ENCODE data around the gene PTGES.
"Not testable (repeated sequence)": the region's sequence is repeated elsewhere in the genome, so short reads cannot be mapped to it uniquely, and the experiment has no call there.

The PTGES gene, protein sequence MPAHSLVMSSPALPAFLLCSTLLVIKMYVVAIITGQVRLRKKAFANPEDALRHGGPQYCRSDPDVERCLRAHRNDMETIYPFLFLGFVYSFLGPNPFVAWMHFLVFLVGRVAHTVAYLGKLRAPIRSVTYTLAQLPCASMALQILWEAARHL
- total RNA-seq: 0 reads per million in 2 donors

DNA sequence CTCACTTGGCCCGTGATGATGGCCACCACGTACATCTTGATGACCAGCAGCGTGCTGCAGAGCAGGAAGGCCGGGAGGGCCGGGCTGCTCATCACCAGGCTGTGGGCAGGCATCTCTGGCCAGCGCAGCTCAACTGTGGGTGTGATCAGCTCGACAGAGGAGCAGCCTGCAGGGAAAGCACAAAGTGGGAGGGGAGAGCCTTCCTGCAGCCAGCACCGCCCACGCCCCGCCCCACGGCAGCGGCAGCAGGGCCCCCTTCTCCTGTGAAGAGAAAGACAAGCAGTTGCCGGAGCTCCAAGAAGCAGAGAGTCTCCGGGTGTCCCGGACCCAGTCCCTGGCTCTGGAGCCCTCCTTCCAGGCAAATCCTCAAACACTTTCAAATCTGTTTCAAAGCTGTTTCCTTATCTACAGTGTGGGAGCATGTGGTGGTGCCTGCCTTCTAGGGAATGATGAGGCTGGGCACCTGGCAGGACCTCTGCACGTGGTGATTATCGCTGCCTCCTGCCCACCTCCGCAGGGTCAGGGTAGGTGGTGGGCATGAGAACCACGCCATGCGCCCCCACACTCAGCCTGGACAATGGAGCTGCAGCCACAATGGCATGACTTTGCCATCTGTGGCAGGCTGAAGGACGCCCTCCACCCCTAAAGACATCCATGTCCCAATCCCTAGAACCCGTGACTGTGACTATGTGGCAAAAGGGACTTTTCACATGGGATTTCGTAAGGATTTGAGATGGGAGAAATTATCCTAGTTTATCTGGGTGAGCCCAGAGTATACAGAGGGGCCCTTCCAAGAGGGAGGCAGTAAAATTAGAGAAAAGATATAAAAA is at the start of gene PTGES:
TSS of gene PTGES (minus strand) at position 143 of the 830 bp plus-strand sequence. CDS start at position 113, 30 bp downstream.
- DNase-seq: no peak

DNA sequence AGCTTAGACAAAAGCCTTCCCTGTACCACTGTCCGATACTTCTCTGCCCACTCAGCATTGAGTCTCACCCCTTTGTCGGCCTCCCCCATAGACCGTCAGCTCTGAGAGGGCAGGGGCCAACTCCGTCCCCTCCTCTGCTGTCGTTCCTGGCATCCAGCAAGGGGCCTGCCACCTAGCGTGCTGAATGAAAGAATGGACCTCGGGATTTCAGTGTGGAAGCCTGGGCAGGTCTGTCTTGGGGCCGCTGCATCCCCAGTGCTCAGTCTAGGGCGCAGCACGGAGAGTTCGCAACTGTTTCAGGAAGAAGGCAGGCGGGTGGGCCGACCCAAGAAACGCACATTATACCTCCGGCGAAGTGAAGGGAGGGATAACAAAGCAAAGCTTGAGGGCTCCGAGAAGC is 48.7 kb upstream of the PTGES start:
- no peak for DNase-seq

DNA sequence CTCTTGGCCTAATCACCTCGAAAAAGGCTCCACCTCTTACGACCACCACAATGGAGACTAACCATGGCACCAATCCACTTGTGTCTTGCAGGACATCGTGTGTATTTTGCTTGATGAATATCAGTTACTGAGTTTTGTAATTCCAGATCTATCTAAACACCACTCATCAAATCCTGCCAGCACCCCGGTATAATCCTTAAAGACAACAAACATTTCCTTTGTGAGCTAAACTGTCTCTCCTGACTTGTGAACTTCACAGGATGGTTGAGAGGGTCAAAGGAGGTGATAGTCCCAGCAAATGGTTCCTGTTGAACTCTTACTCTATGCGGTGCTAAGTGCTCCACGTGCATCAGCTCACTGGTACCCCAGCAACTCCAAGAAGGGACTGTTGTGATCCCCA is 46.1 kb upstream of the PTGES start:
- no peak for DNase-seq

DNA sequence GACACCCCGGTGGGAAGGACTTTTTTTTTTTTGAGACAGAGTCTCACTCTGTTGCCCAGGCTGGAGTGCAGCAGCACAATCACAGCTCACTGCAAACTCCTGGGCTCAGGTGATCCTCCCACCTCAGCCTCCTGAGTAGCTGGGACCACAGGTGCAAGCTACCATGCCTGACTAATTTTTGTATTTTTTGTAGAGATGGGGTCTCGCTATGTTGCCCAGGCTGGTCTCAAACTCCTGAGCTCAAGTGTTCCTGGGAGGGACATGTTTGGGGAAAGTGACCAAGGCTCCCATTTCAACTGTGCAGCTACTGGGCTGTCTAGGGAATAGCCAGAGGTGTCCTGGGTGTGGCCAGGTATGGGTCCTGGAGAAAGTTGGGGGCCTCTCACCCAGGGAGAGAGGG is 43.2 kb upstream of the PTGES start:
- not testable (repeated sequence) for DNase-seq

DNA sequence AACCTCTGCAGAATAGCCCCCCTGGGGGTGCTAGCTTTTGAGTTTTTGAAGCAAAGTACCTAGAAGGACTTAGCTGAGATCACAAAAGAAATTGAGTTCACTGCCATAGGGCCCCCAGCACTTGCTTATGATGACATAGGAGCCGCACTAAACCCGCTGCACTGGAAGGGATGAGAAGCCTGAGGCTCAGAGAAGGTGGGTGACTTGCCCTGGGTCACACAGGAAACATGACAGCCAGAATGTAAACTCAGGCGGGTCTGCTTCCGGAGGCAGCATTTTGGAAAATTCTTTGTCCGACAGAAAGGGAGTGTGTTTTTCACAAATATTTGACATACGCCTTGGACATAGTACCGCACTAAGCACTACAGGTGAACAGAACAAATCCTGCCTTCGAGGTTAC is 41.7 kb upstream of the PTGES start:
- DNase-seq: no peak

DNA sequence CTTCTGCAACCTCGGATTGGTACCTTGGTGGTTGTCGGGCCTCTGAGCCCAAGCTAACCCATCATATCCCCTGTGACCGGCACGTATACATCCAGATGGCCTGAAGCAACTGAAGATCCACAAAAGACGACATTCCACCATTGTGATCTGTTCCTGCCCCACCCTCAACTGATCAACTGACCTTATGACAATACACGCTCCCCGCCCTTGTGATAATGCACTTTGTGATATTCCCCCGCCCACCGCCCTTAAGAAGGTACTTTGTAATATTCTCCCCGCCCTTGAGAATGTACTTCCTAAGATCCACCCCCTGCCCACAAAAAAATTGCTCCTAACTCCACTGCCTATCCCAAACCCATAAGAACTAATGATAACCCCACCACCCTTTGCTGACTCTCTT is 33.6 kb upstream of the PTGES start:
- DNase-seq: no peak

DNA sequence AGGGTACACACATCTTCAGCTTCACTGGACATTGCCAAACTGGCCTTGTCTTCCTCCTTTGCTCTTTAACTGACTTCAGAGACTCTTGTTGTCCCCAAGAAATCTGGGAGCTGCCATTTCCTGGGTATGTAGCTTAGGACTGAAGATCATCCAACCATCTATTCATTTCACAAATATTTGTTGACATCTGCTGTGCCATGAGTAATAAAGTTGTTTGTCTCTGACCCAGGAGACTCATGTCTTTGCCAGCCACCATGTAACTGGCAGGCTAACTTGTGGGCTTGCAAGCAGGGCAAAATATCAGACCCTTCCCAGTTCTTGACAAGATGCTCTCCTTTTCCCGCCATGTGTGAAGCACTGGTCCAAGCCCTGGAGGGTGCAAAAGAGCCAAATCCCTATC is 33.0 kb upstream of the PTGES start:
- no peak for DNase-seq

DNA sequence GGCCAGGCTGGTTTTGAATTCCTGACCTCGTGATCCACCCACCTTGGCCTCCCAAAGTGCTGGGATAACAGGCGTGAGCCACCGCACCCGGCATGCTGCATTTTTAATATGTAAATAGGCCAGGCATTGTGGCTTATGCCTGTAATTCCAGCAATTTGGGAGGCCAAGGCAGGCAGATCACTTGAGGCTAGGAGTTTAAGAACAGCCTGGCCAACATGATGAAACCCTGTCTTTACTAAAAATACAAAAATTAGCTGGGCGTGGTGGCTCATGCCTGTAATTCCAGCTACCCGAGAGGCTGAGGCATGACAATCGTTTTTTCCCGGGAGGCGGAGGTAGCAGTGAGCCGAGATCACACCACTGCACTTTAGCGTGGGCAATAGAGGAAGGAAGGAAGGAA is 32.1 kb upstream of the PTGES start:
- not testable (repeated sequence) for DNase-seq

DNA sequence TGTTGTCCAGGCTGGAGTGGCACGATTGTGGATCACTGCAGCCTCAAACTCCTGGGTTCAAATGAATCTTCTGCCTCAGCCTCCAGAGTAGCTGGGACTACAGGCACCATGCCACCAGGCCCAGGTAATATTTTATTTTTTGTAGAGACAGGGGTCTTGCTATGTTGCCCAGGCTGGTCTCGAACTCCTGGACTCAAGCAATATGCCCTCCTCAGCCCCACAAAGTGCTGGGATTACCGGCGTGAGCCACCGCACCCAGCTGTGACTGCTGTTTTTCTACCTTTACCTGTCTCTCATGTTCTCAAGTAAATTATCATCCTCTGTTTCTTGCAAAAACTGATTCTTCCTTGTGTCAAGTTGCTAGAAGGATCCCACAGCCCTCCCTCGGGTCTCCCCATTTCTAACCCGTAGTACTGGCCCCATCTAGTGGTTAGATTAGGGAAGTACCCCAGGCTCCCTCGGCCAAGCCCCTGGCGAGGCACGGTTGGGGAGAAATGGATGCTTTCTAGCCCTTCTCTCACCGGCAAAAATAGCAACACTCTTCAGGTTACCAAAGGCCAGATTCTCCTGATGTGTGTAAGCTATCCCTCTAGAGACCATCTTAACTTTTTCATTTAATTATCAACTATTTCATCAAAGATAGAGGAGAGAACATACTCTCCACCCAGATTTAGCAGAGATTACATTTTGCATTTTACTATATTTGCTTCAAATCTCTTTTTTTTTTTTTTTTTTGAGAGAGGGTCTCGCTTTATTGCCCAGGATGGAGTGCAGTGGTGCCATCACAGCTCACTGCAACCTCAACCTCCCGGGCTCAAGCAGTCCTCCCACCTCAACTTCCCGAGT is 30.9 kb upstream of the PTGES start:
- DNase-seq: no peak

DNA sequence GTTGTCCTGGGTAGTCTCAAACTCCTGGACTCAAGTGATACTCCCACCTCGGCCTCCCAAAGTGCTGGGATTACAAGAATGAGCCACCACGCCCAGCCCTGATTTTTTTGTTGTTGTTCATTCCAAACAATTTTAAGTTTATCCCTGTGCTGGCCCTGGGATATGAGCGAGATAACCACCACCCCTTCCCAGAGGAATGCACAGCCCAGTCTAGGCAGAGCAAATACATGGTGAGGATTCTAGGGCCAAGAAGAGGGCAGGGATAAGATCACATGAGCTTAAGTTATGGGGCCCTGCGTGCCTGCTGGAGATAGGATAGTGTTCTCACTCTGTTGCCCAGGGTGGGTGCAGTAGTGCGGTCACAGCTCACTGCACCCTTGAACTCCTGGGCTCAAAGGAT is 29.1 kb upstream of the PTGES start:
- DNase-seq: no peak

DNA sequence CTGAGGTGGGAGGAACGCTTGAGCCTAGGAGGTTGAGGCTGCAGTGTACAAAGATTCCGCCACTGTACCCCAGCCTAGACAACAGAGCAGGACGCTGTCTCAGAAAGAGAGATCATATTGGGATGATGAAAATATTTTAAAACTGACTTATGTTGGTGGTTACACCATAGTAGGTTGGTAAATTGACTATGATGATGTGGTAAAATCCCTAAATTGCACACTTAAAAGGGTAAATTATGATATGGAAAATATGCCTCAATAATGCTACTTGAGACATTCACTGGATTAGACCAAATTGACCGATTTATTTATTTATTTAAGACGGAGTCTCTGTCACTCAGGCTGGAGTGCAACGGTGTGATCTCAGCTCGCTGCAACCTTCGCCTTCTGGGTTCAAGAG is 28.3 kb upstream of the PTGES start:
- no peak for DNase-seq

DNA sequence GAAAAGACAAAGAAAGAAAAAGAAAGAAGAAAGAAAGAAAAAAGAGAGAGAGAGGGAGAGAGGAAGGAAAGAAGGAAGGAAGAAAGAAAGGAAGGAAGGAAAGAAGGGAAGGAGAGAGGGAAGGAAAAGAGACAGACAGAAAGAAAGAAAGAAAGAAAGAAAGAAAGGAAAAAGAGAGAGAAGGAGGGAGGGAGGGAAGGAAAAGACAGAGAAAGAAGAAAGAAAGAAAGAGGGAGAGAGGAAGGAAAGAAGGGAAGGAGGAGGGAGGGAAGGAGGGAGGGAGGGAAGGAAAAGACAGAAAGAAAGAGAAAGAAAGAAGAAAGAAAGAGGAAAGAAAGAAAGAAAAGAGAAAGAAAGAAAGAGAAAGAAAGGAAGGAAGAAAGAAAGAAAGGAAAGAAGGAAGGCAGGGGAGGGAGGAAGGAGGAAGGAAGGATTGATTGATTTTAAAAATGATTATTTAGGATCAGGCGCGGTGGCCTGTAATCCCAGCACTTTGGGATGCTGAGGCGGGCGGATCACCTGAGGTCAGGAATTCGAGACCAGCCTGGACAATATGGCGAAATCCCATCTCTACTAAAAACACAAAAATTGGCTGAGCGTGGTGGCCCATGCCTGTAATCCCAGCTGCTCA is 26.8 kb upstream of the PTGES start:
- no peak for DNase-seq

DNA sequence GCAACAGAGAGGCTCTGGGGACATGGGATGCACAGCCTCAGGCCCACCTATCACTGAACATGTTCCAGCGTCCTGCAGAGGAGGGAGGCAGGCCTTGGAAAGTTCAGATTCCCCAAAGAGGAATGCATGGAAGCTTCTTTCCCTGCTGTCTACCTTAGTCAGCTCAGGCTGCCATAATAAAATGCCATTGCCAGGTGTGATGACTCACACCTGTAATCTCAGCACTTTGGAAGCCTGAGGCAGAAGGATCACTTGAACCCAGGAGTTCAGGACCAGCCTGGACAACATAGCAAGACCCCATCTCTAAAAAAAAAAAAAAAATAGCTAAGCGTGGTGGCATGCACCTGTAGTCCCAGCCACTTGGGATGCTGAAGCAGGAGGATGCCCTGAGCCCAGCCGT is 25.6 kb upstream of the PTGES start:
- DNase-seq: no peak

DNA sequence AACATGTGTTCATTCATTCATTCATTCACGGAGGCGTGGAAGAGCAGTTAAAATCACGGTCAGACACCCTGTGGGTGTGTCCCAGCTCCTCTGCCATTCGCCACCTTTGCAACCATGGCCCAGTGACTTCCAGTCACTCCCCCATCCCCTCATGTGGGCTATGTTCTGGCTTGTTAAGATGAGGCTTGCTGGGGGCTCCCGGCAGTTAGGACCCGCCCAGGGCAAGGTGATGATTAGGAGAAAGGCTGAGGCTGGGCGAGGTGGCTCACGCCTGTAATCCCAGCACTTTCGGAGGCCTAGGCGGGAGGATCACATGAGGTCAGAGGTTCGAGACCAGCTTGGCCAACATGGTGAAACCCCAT is 24.9 kb upstream of the PTGES start:
- no peak for DNase-seq

DNA sequence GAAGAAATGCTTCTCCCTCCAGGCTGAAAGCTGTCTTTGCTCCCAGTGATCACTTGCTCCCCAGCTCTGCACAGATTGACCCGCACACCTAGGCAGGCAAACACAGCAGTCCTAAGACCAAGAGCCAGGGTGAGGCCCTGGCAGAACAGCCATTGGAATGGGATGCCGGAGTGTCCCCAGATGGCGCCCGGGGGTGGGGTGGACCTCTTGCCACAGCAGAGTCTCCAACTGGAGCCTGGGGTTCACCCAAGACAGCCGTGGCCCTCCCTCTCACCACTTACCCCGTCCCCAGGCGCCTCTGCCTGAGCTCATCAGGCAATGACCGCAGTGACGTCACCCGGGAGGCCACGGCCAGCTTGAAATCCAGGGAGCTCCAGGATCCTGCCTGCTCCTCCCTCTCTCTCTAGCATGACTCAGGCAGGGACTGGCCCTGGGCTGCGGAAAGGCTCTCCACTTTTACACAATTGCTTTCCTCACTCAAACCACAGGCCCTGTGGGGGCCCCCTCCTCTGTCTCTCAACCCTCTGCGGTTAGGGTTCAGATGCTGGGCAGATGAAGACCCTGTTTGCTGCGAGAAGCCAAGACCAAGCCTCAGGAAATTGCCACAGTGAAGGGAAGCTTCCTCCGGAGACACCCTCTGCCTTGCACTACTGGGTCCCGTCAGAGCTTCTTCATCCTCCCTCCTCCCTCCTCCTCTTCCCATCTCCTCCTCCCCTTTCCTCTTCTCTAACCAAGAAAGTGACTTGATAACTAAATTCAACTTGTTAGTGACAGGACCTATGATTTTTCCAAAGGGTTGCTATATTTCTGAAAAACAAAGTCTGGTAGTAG is 24.3 kb upstream of the PTGES start:
- DNase-seq: peak; percentile 46

DNA sequence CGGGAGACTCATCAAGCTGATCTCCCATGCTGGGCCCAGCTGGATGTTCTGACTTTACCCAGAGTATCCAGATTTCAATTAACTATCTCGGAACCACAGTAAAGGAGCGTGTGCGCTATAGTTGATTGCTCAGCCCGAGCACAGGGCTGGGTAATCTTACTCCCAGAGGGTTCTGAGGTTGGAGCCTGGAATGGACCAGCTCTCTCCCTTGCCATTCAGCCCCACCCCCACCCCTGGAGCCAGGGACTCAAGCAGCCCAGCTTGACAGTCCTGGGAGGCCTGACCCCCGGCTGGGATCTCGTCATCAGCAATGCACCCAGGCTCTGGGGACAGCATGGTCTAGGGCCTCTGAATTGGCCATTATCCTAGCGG is 23.7 kb upstream of the PTGES start:
- no peak for DNase-seq

DNA sequence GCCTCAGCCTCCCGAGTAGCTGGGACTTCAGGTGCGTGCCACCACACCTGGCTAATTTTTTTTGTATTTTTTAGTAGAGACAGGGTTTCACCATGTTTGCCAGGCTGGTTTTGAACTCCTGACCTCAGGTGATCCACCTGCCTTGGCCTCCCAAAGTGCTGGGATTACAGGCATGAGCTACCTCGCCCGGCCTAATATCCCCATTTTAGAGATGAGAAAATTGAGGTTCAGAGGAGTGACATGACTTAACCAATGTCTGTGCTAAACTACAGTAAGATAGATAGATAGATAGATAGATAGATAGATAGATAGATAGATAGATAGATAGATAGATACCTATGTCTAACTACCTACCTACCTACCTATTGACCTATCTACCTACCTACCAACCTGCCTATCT is 23.3 kb upstream of the PTGES start:
- not testable (repeated sequence) for DNase-seq

DNA sequence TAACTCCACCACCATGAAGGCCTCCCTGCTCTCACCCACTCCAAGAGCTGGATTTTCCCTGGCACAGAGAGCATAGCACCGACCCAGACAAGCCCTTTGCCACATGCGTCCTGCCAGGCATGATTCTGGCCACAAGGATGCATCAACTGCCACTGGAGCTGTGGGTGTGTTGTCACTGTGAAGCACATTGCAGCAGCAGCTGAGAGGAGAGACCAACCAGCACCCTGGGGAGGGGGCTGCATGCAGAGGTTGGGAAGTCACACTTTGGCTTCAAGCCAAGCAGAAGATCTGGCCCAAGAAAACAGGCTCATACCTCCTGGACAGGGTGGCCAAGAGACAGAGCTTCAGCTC is 22.6 kb upstream of the PTGES start:
- no peak for DNase-seq

DNA sequence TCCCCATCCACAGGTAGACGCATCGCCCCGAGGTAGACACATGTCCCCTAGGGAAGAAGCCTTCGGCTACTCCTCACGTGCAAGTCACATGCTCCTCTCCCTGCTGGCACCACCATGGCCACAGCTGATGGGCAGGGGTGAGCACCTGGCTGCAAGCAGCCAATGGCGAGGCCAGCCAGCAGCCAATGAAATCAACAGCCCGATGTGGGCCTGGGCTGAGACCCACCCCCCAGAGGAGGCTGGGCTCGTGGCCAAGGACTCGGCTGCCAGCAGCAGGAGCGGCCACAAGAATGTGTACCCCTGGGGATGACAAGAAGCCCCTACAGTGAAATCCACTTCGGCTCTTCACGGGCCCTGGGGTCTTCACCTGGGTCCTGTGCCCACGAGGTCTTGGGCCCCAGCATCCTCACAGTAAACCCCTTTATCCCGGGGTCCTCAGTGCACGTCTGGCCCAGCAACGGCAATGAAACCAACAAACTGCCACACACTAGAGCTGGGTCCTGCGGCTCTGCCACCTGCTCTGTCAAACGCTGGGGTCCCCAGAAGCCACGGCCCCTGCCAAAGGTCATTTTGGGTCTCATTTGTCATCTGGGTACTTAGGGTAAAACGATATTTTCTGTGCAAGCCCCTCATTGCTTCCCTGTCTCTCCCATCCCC is 22.1 kb upstream of the PTGES start:
- no peak for DNase-seq

DNA sequence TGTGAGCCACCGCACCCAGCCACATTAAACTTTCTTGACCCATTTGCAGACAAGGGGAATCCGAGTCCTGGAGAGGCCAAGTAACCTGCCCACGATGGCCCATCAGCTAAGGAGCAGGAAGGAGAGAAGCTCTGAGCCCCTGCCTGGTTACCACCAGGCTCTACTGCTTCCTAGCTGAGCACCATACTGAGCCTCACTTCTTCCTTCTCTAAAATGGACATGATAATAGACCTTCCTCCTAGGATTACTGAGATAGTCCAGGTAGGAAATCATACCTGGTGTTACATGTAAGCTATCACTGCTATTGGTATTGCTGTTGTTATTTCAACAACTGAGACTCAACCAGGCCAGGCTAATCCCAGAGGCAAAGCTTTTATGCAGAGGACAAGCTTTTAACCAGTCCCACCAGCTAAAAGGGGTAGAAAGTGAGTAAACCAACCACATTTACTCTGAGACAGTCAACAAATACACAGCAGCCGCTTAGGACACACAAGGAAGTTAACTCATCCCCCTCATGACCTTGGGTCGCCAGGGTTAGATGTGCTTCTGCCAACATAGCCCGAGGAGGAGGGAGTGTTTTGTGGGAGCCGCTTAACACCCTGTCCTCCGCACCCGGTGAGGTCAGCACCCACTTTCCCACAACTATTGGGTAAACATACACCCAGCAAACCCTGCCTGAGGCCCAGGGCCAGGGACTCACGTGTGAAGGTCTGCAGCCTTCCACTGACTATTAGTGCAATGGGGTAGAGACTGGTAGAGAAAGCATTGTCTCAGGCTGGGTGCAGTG is 20.6 kb upstream of the PTGES start:
- no peak for DNase-seq

DNA sequence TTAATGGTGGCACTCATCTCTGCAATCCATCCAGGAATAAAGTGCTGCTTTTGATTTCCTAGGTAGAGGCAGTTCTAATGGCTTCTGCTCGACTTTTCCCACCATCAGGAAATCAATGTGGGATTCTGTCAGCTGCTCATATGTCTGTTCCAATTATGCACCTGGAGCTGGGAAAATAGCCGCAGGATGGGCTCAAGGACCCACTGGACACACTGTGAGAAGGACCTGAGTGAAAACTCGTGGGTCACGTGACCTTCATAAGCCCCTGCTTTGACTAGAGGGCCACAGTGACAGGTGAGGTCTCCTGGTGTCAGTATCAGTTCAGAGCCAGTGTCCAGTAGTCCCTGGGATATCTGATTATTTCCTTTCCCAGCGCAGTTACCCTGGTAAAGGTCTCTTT is 17.9 kb upstream of the PTGES start:
- DNase-seq: no peak

Data from activated gamma-delta T cell (primary cell).